ENCODE measurements around the gene TEDC1. TPM values are rescaled to one million over a fixed set of nuclear protein-coding genes. Genes with fewer than 3 reads are reported as not detected.

Gene TEDC1
- polyA plus RNA-seq, 1 experiment = 6.4 TPM

GRCh38 chr14:105453847-105454246, 37.2 kb upstream of the TEDC1 start:
- Histone ChIP-seq H3K4me3 (ENCODE audit: low read depth, low read length) (no peak overlapping the region), H3K36me3 (ENCODE audit: control insufficient read depth, insufficient read depth, low read length) (peaks cover 33% of the 10 kb centered on the region), H3K27me3 (ENCODE audit: control insufficient read depth, insufficient read depth, low read length) (no peaks in the 10 kb centered on the region)
- no peak for DNase-seq (ENCODE audit: low read depth)
- ChIA-PET CTCF (interaction anchor here (1.4 to 2.5 kb wide), 2 partner anchors 27 to 36 kb away, joined by 4 to 7 read pairs; no protein-coding TSS in a partner anchor), POLR2A (no interaction called here)
- TF ChIP-seq, protein P1, sequence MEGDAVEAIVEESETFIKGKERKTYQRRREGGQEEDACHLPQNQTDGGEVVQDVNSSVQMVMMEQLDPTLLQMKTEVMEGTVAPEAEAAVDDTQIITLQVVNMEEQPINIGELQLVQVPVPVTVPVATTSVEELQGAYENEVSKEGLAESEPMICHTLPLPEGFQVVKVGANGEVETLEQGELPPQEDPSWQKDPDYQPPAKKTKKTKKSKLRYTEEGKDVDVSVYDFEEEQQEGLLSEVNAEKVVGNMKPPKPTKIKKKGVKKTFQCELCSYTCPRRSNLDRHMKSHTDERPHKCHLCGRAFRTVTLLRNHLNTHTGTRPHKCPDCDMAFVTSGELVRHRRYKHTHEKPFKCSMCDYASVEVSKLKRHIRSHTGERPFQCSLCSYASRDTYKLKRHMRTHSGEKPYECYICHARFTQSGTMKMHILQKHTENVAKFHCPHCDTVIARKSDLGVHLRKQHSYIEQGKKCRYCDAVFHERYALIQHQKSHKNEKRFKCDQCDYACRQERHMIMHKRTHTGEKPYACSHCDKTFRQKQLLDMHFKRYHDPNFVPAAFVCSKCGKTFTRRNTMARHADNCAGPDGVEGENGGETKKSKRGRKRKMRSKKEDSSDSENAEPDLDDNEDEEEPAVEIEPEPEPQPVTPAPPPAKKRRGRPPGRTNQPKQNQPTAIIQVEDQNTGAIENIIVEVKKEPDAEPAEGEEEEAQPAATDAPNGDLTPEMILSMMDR (IDR thresholded peaks at IDR 0.05; ENCODE audit: insufficient read depth, low read depth, low read length) = no peak

GRCh38 chr14:105455086-105455640, 35.9 kb upstream of the TEDC1 start:
- CTCF ChIA-PET = interaction anchor here (0.9 to 2.5 kb wide), 2 partner anchors 24 to 26 kb away, joined by 3 to 7 read pairs; no protein-coding TSS in a partner anchor

DNA sequence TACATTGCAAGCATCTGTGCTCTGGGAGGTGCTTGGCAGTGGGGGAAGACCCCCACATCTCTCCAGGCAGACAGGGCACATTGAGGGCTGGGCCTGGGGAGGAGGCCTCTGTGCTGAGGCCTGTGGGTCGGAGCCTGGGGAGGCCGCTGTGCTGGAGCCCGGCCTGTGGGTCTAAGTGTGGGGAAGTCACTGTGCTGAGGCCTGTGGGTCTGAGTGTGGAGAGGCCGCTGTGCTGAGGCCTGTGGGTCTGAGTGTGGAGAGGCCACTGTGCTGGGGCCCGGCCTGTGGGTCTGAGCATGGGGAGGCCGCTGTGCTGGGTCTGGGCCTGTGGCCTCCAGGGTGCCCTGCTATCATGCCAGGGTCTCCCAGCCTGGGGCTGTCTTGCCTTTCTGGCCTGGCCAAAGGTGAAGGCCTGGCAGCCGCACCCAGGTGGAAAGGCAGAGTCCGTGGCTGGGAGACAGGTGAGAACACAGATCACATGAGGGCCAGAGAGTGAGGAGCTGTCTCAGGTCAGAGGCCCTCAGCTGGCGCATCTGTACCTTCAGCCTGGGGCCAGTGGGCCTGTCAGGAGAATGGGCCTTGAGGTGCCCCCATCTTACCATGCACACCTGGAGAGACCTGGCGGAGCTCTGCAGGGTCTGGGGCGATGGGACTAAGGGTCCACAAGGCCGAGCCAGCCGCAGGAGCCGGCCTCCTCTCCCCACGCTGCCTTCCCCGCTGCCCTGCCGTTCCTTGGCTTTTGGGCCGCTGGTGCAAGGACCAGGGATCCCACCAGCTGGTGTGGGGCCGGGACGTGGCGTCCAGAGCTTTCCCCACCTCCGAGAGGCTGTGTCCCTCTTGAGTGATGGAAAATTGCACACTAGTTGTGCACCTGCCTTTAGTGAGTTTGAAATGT, 35.0 kb upstream of the TEDC1 start:
- CTCF ChIA-PET = interaction anchor here (0.9 kb wide), 2 partner anchors 12 to 25 kb away, joined by 3 read pairs; no protein-coding TSS in a partner anchor
- no peaks in the 10 kb centered on the region for H3K27me3 ChIP-seq (ENCODE audit: control insufficient read depth, insufficient read depth, low read length)
- no peak overlapping the region for H3K4me3 ChIP-seq (ENCODE audit: low read depth, low read length)
- POLR2A ChIA-PET = no interaction called here
- peaks cover 30% of the 10 kb centered on the region for H3K36me3 ChIP-seq (ENCODE audit: control insufficient read depth, insufficient read depth, low read length)
- no peak for DNase-seq (ENCODE audit: low read depth)
- TF ChIP-seq, protein P1 (IDR thresholded peaks at IDR 0.05; ENCODE audit: insufficient read depth, low read depth, low read length) = no peak

More at GRCh38 chr14:105455086-105455640, 35.9 kb upstream of the TEDC1 start:
- peaks cover 30% of the 10 kb centered on the region for H3K36me3 ChIP-seq (ENCODE audit: control insufficient read depth, insufficient read depth, low read length)
- DNase-seq (ENCODE audit: low read depth) = no peak
- TF ChIP-seq, protein P1 (IDR thresholded peaks at IDR 0.05; ENCODE audit: insufficient read depth, low read depth, low read length) = no peak
- POLR2A ChIA-PET = no interaction called here
- no peak overlapping the region for H3K4me3 ChIP-seq (ENCODE audit: low read depth, low read length)
- H3K27me3 ChIP-seq (ENCODE audit: control insufficient read depth, insufficient read depth, low read length) = no peaks in the 10 kb centered on the region

DNA sequence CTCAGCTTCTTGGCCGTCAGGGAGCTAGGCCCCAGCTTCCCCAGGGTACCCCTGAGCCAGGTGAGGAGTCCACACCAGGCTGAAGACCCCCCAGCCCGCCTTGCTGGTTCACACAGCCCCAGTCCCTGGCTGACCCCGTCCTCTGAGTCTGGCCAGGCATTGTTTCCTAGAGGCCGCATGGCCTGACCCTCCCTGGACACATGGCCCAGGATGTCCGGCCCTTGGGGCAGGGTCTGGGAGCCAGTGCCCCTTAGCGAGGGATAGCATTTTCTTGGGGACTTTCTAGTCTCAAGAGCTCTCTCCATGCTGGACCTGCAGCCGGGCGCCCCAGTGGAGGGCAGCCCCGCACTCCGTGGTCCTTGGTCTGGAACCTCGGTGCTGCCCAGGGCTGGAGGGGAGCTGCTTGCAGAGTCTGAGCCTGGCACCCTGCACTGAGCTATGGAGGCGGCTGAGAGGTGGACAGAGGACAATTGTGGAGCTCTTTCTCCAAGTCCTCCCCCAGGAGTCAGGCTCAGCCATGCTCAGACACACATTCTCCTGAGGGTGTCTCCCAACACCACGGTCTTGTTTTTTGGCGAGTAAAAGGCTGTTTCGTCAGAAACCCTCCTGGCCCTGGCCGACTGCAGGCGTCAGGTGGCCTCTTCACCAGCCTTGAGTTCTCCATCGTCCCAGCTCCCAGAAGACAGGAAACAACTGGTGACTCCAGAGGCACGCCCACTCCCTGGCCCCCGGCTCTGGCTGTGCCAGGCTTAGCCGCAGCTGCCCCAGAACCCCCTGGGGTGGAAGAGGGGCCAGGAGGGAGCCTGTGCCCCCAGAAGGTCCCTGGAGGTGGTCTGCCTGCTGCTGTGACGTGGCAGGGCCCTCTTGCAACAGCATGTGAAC, 34.1 kb upstream of the TEDC1 start:
- no peak for DNase-seq (ENCODE audit: low read depth)
- TF ChIP-seq, protein P1 (IDR thresholded peaks at IDR 0.05; ENCODE audit: insufficient read depth, low read depth, low read length) = no peak
- POLR2A ChIA-PET = no interaction called here
- H3K27me3 ChIP-seq (ENCODE audit: control insufficient read depth, insufficient read depth, low read length) = no peaks in the 10 kb centered on the region
- CTCF ChIA-PET = interaction anchor here (0.9 to 1.5 kb wide), 2 partner anchors 9 to 11 kb away, joined by 3 to 4 read pairs; no protein-coding TSS in a partner anchor
- H3K36me3 ChIP-seq (ENCODE audit: control insufficient read depth, insufficient read depth, low read length) = peaks cover 30% of the 10 kb centered on the region
- H3K4me3 ChIP-seq (ENCODE audit: low read depth, low read length) = no peak overlapping the region

Measured in BJ (cell line).